ENCODE measurements around the gene PBX3.

GRCh38 chr9:126016579-126017290 is 269.6 kb downstream of the PBX3 start:
- TF ChIP-seq POLR2A (IDR thresholded peaks at IDR 0.05) = no peak
- TF ChIP-seq, protein P1, sequence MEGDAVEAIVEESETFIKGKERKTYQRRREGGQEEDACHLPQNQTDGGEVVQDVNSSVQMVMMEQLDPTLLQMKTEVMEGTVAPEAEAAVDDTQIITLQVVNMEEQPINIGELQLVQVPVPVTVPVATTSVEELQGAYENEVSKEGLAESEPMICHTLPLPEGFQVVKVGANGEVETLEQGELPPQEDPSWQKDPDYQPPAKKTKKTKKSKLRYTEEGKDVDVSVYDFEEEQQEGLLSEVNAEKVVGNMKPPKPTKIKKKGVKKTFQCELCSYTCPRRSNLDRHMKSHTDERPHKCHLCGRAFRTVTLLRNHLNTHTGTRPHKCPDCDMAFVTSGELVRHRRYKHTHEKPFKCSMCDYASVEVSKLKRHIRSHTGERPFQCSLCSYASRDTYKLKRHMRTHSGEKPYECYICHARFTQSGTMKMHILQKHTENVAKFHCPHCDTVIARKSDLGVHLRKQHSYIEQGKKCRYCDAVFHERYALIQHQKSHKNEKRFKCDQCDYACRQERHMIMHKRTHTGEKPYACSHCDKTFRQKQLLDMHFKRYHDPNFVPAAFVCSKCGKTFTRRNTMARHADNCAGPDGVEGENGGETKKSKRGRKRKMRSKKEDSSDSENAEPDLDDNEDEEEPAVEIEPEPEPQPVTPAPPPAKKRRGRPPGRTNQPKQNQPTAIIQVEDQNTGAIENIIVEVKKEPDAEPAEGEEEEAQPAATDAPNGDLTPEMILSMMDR (IDR thresholded peaks at IDR 0.05 in 8 of 11, conservative IDR thresholded peaks at IDR 0.05 in 3 of 11) = no peak
